Fibroblast of skin of right quadriceps (primary cell): Measurements from ENCODE around the gene TMEM212.
"Not testable (repeated sequence)": the region's sequence is repeated elsewhere in the genome, so short reads cannot be mapped to it uniquely, and the experiment has no call there.

Experiments used
- DNase-seq: peaks from one replicate; pipeline ENCODE4 v3.0.0-alpha.2; 2013

The TMEM212 gene

GRCh38 chr3:171895291-171895690, 52.1 kb downstream of the TMEM212 start:
- DNase-seq: no peak

- DNase-seq: no peak
Measured at GRCh38 chr3:171895900-171896299, 52.8 kb downstream of the TMEM212 start.

GRCh38 chr3:171896316-171896715, 53.2 kb downstream of the TMEM212 start:
- no peak for DNase-seq

GRCh38 chr3:171898192-171898591, 55.0 kb downstream of the TMEM212 start:
- DNase-seq: no peak

- no peak for DNase-seq
Measured at GRCh38 chr3:171900446-171900845, 57.3 kb downstream of the TMEM212 start.

- DNase-seq: peak; percentile 19
Measured at GRCh38 chr3:171901615-171902312, 58.6 kb downstream of the TMEM212 start.

- DNase-seq: peak; percentile 27
Measured at GRCh38 chr3:171904829-171905228, 61.7 kb downstream of the TMEM212 start.

- not testable (repeated sequence) for DNase-seq
Measured at GRCh38 chr3:171906503-171906902, 63.4 kb downstream of the TMEM212 start.

- no peak for DNase-seq
Measured at GRCh38 chr3:171906951-171907676, 64.0 kb downstream of the TMEM212 start.

- no peak for DNase-seq
Measured at GRCh38 chr3:171907761-171908160, 64.6 kb downstream of the TMEM212 start.

- DNase-seq: peak; percentile 18
Measured at GRCh38 chr3:171908731-171909130, 65.6 kb downstream of the TMEM212 start.
